DND-41 (cell line): ENCODE data around the gene PSKH1.
A peak's percentile ranks its signal among the peaks of the same experiment; 100 is the strongest.

Experiments
- ATAC-seq: fragments of 200-7000 bp; cut with Tn5 transposase; 3 replicates; pipeline ENCODE4 v1.9.1; 2021; ENCODE audit warnings: low read depth; ENCODE audit not compliant: insufficient read depth
- DNase-seq: peaks from one replicate; pipeline ENCODE4 v3.0.0-alpha.2; 2020
- H2AFZ ChIP-seq: 2 replicates; pipeline ENCODE4 v1.6.0; 2012; ENCODE audit warnings: low read depth, low read length
- H3K27ac ChIP-seq: 2 replicates; pipeline ENCODE4 v1.5.1; 2012; ENCODE audit warnings: low read length, inconsistent platforms
- H3K27me3 ChIP-seq: fragments of 200-600 bp; sonication (generic); 2 replicates; pipeline ENCODE4 v1.6.0; 2012; ENCODE audit warnings: low read length, mild to moderate bottlenecking, inconsistent platforms; ENCODE audit not compliant: insufficient read depth, poor library complexity
- H3K36me3 ChIP-seq: 2 replicates; pipeline ENCODE4 v1.5.1; 2012; ENCODE audit warnings: low read length, inconsistent platforms; ENCODE audit not compliant: insufficient read depth
- H3K4me1 ChIP-seq: 2 replicates; pipeline ENCODE4 v1.5.1; 2012; ENCODE audit warnings: mild to moderate bottlenecking, low read length; ENCODE audit not compliant: insufficient read depth
- H3K4me2 ChIP-seq: 2 replicates; pipeline ENCODE4 v1.6.0; 2012; ENCODE audit warnings: mild to moderate bottlenecking, moderate library complexity, low read length, inconsistent platforms; ENCODE audit not compliant: insufficient read depth
- H3K4me3 ChIP-seq, 2 experiments: fragments of 200-600 bp in 1 of 2; shearing (Covaris generic) in 1 of 2; 2 replicates each; pipeline ENCODE4 v1.5.1; 2012 to 2016; ENCODE audit warnings: inconsistent platforms in 2 of 2, low read length in 2 of 2, mild to moderate bottlenecking in 2 of 2, low read depth in 1 of 2, moderate library complexity in 1 of 2
- H3K79me2 ChIP-seq: 2 replicates; pipeline ENCODE4 v1.6.0; 2012; ENCODE audit warnings: low read length, inconsistent platforms; ENCODE audit not compliant: insufficient read depth
- H3K9ac ChIP-seq: 2 replicates; pipeline ENCODE4 v1.6.0; 2012; ENCODE audit warnings: low read depth, mild to moderate bottlenecking, inconsistent platforms, low read length, moderate library complexity
- H3K9me3 ChIP-seq: 2 replicates; pipeline ENCODE4 v1.5.1; 2012; ENCODE audit warnings: low read length, moderate library complexity, mild to moderate bottlenecking, inconsistent platforms; ENCODE audit not compliant: insufficient read depth, severe bottlenecking
- H4K20me1 ChIP-seq: 2 replicates; pipeline ENCODE4 v1.6.0; 2012; ENCODE audit warnings: low read length; ENCODE audit not compliant: insufficient read depth
- EZH2 ChIP-seq: IDR thresholded peaks from 3 replicates; pipeline ENCODE4 v1.6.1; 2012; ENCODE audit warnings: borderline replicate concordance, low read depth, mild to moderate bottlenecking, moderate library complexity, low read length, inconsistent platforms; ENCODE audit not compliant: severe bottlenecking
- TF ChIP-seq, protein P1 (sequence below): IDR thresholded peaks from 2 replicates; pipeline ENCODE4 v1.5.1; 2012; ENCODE audit warnings: borderline replicate concordance, low read length, moderate library complexity, mild to moderate bottlenecking; ENCODE audit not compliant: poor library complexity, severe bottlenecking; ENCODE audit errors: extremely low read depth

The PSKH1 gene

DNA sequence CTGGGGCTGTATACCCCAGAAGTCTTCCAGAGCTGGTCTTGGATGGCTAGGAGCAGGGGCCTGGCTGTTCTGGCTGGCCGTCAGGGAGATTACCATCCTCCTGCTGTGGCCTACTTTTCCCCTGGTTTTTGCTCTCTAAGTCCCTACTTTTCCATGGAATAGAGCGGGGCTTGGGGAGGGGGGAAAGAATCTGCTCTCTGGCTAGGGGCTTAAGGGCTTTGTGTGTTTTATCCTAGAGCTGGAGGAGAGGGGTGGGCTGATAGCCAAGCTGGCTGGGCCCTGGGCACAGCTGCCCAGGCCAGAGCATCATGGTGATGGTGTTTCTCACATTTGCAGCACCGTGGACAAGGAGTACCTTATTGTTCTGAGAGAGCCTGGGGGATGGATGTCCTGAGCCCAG, 4.7 kb upstream of the PSKH1 start:
- TF ChIP-seq EZH2 = no peak
- TF ChIP-seq, protein P1, sequence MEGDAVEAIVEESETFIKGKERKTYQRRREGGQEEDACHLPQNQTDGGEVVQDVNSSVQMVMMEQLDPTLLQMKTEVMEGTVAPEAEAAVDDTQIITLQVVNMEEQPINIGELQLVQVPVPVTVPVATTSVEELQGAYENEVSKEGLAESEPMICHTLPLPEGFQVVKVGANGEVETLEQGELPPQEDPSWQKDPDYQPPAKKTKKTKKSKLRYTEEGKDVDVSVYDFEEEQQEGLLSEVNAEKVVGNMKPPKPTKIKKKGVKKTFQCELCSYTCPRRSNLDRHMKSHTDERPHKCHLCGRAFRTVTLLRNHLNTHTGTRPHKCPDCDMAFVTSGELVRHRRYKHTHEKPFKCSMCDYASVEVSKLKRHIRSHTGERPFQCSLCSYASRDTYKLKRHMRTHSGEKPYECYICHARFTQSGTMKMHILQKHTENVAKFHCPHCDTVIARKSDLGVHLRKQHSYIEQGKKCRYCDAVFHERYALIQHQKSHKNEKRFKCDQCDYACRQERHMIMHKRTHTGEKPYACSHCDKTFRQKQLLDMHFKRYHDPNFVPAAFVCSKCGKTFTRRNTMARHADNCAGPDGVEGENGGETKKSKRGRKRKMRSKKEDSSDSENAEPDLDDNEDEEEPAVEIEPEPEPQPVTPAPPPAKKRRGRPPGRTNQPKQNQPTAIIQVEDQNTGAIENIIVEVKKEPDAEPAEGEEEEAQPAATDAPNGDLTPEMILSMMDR = no peak

DNA sequence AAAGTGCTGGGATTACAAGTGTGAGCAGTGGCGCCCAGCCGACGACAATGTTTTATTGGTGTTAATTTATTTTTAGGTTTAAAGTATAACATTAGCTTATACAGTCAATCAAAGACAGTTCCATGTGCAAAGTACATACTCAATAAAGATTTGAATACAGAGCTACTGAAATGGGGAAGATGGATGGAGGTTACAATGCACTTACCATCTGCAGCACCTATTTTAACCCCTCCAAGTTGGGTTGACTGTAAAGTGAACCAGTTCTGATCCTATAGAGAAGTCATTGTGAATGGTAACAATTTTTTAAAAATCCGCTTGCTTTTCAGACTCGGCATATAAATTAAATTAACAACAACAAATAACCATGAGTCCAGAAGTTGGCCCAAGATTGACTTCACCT, 679 bp upstream of the PSKH1 start:
- Histone ChIP-seq H3K4me3 (peak overlapping the region; percentile 78 to 97), H3K27me3 (no peaks in the 10 kb centered on the region), H3K9ac (peak overlapping the region; percentile 97), H4K20me1 (no peaks in the 10 kb centered on the region), H3K27ac (peak overlapping the region; percentile 78), H3K9me3 (no peaks in the 10 kb centered on the region), H3K4me2 (peak overlapping the region; percentile 94), H3K4me1 (peaks cover 32% of the 10 kb centered on the region), H3K79me2 (peaks cover 43% of the 10 kb centered on the region), H3K36me3 (peaks cover 5% of the 10 kb centered on the region; the same call in 1 of the 2 replicates), H2AFZ (peak overlapping the region; percentile 87)
- ATAC-seq = no peak
- no peak for TF ChIP-seq EZH2
- TF ChIP-seq, protein P1 = no peak
- DNase-seq = no peak

More for the DNA sequence above, 4.7 kb upstream of the PSKH1 start:
- H4K20me1 ChIP-seq = peaks cover 12% of the 10 kb centered on the region
- no peak overlapping the region for H3K27ac ChIP-seq
- no peak overlapping the region for H3K4me3 ChIP-seq
- H3K9me3 ChIP-seq = no peaks in the 10 kb centered on the region
- peaks cover 32% of the 10 kb centered on the region for H3K36me3 ChIP-seq
- H3K9ac ChIP-seq = no peak overlapping the region
- H3K4me2 ChIP-seq = no peak overlapping the region
- H3K79me2 ChIP-seq = peaks cover 3% of the 10 kb centered on the region
- H3K4me1 ChIP-seq = peaks cover 10% of the 10 kb centered on the region; the same call in 1 of the 2 replicates
- ATAC-seq (no peak), DNase-seq (no peak)
- H2AFZ ChIP-seq = no peak overlapping the region
- H3K27me3 ChIP-seq = no peaks in the 10 kb centered on the region

DNA sequence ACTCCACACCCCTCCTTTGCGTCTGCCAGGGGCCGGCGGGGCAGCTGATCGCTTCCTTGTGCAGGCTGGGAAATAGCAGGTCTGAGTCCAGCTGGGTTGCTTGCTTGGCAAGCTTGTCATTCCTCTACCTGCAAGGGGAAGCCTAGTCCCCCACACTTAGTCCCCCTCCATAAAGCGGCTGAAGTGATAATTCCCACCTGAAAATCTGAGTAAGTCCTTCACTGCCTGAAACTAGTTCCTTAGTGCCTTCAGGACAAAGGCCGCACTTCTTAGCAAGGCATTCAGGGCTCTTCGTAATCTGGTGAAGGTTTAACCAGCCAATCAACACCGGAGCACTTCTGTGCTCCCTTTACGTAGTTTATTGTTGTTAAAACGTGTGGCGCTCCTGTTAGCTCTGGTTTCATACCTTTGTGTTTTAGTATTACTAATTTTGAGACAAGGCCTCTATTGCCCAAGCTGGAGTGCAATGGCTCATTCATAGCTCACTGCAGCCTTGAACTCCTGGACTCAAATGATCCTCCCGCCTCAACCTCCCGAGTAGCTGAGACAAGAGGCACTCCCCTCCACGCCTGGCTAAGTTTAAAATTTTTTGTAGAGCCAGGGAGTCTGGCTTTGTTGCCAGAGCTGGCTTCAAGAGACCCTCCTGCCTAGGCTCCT, 817 bp downstream of the PSKH1 start:
- H3K27ac ChIP-seq = peak overlapping the region; percentile 78
- H3K4me2 ChIP-seq = peak overlapping the region; percentile 88
- no peak for TF ChIP-seq EZH2
- TF ChIP-seq, protein P1 = no peak
- H3K79me2 ChIP-seq = peaks cover 56% of the 10 kb centered on the region
- no peaks in the 10 kb centered on the region for H3K27me3 ChIP-seq
- ATAC-seq (0 out of 3 replicates have a peak, but pooled peaks have one; percentile 8), DNase-seq (no peak)
- H3K36me3 ChIP-seq = peaks cover 5% of the 10 kb centered on the region; the same call in 1 of the 2 replicates
- H3K4me1 ChIP-seq = peaks cover 32% of the 10 kb centered on the region
- no peaks in the 10 kb centered on the region for H3K9me3 ChIP-seq
- H4K20me1 ChIP-seq = peaks cover 4% of the 10 kb centered on the region; the same call in 1 of the 2 replicates
- peak overlapping the region; percentile 95 for H2AFZ ChIP-seq
- peak overlapping the region; percentile 97 for H3K9ac ChIP-seq
- peak overlapping the region; percentile 78 to 97 for H3K4me3 ChIP-seq
